Endothelial cell of umbilical vein (primary cell): ENCODE data around the gene MB21D2. TPM values are rescaled to one million over a fixed set of nuclear protein-coding genes. Genes with fewer than 3 reads are reported as not detected.
A peak's percentile ranks its signal among the peaks of the same experiment; 100 is the strongest.
"Not testable (repeated sequence)": the region's sequence is repeated elsewhere in the genome, so short reads cannot be mapped to it uniquely, and the experiment has no call there.

Source experiments
- Bru-seq: library from RNA; stranded (reverse); fragments of 400-500 nt; gene quantifications from one replicate; lab custom pipeline; 2021; lab: Mats Ljungman, UMichigan
- BruChase-seq, 2 experiments: library from RNA; stranded (reverse); fragments of 400-500 nt; gene quantifications; one replicate each; lab custom pipeline; 2021; lab: Mats Ljungman, UMichigan
- BruUV-seq: library from RNA; stranded (reverse); fragments of 400-500 nt; replicated peaks from 2 replicates; lab custom pipeline; 2021; lab: Mats Ljungman, UMichigan
- CTCF ChIA-PET: fragments of 300-600, 350-600 bp; sonication (Branson Sonifier 250); formaldehyde crosslinking; loops from one replicate; lab custom pipeline; 2021; ENCODE audit warnings: antibody characterized with exemption, inconsistent platforms; lab: Charles Lee
- POLR2A ChIA-PET: fragments of 300-600, 350-600 bp; sonication (Branson Sonifier 250); formaldehyde crosslinking; loops from one replicate; lab custom pipeline; 2021; ENCODE audit warnings: antibody characterized with exemption, inconsistent platforms; lab: Charles Lee
- DNase-seq: peaks from one replicate; pipeline ENCODE4 v3.0.0-alpha.2; 2011; ENCODE audit warnings: low read depth, low spot score
- FAIRE-seq: peaks from 2 replicates; lab custom pipeline; 2011; peaks lifted over from hg19 to GRCh38; lab: Jason Lieb, UNC
- H2AFZ ChIP-seq: 2 replicates; pipeline ENCODE4 v1.6.0; 2012; ENCODE audit warnings: low read depth, low read length, control low read depth, inconsistent platforms
- H3K27ac ChIP-seq: 2 replicates; pipeline ENCODE4 v1.5.1; 2011; ENCODE audit warnings: low read depth, mild to moderate bottlenecking, control low read depth, low read length, moderate library complexity; ENCODE audit not compliant: insufficient read depth
- H3K27me3 ChIP-seq, 2 experiments: 2 replicates each; pipeline versions ENCODE4 v1.6.0 to v1.6.1; 2011; ENCODE audit warnings: low read length in 2 of 2, mixed read lengths in 1 of 2; ENCODE audit not compliant: control insufficient read depth in 2 of 2, insufficient read depth in 2 of 2
- H3K36me3 ChIP-seq, 2 experiments: 2 replicates in 1 of 2; 3 replicates in 1 of 2; pipeline ENCODE4 v1.5.1; 2011; ENCODE audit warnings: low read length in 2 of 2, mild to moderate bottlenecking in 1 of 2, moderate library complexity in 1 of 2; ENCODE audit not compliant: control insufficient read depth in 2 of 2, insufficient read depth in 2 of 2; ENCODE audit errors: extremely low read depth in 1 of 2
- H3K4me1 ChIP-seq: 3 replicates; pipeline ENCODE4 v1.5.1; 2011; ENCODE audit warnings: mild to moderate bottlenecking, low read length; ENCODE audit not compliant: control insufficient read depth, insufficient read depth; ENCODE audit errors: extremely low read depth
- H3K4me2 ChIP-seq: 2 replicates; pipeline ENCODE4 v1.6.1; 2011; ENCODE audit warnings: low read length, control low read depth, mixed read lengths; ENCODE audit not compliant: insufficient read depth
- H3K4me3 ChIP-seq, 3 experiments: fragments of 200-600 bp in 1 of 3; sonication (generic), shearing (Covaris generic) in 1 of 3; replicated peaks in 1 of 3; 2 replicates each; pipeline ENCODE4 v1.5.1; 2011 to 2016; ENCODE audit warnings: control low read depth in 3 of 3, low read length in 3 of 3, mild to moderate bottlenecking in 2 of 3, inconsistent platforms in 1 of 3, low read depth in 1 of 3, moderate library complexity in 1 of 3; ENCODE audit not compliant: insufficient read depth in 1 of 3
- H3K79me2 ChIP-seq: 2 replicates; pipeline ENCODE4 v1.6.0; 2012; ENCODE audit warnings: low read length, inconsistent platforms; ENCODE audit not compliant: control insufficient read depth, insufficient read depth
- H3K9ac ChIP-seq: replicated peaks from 2 replicates; pipeline ENCODE3; 2011; ENCODE audit warnings: low read length, control low read depth; ENCODE audit not compliant: insufficient read depth; ENCODE audit errors: extremely low read depth
- H3K9me1 ChIP-seq: replicated peaks from 3 replicates; pipeline ENCODE4 v1.6.0; 2011; ENCODE audit warnings: mild to moderate bottlenecking, low read length; ENCODE audit not compliant: control insufficient read depth, insufficient read depth; ENCODE audit errors: extremely low read depth
- H3K9me3 ChIP-seq: replicated peaks from 2 replicates; pipeline ENCODE4 v1.5.1; 2012; ENCODE audit warnings: low read length, inconsistent platforms; ENCODE audit not compliant: control insufficient read depth, insufficient read depth
- H4K20me1 ChIP-seq: replicated peaks from 2 replicates; pipeline ENCODE3; 2011; ENCODE audit warnings: mild to moderate bottlenecking, low read length; ENCODE audit not compliant: control insufficient read depth, insufficient read depth; ENCODE audit errors: extremely low read depth
- EZH2 ChIP-seq: IDR thresholded peaks from 2 replicates; pipeline ENCODE4 v1.6.1; 2012; ENCODE audit warnings: borderline replicate concordance, low read depth, mild to moderate bottlenecking, moderate library complexity, low read length, inconsistent platforms; ENCODE audit not compliant: severe bottlenecking
- POLR2A ChIP-seq: IDR thresholded peaks from 2 replicates; pipeline ENCODE4 v1.6.1; 2012; ENCODE audit warnings: low read depth, mild to moderate bottlenecking, control low read depth, low read length
- POLR2AphosphoS5 ChIP-seq: IDR thresholded peaks from 2 replicates; pipeline ENCODE4 v1.6.1; 2012; ENCODE audit warnings: low read depth, mild to moderate bottlenecking, control low read depth, low read length, moderate library complexity; ENCODE audit not compliant: insufficient read depth
- dilution Hi-C: fragments of 300-500 bp; cut with MboI; formaldehyde crosslinking; loops from one replicate; pipeline ENCODE4 v1.15.0; 2019; ENCODE audit warnings: low sequenced_read_pairs; ENCODE audit not compliant: extremely low pct_ligation_motif_present
- intact Hi-C: fragments of 100-400 bp; cut with micrococcal nuclease; formaldehyde crosslinking; loops from one replicate; pipeline ENCODE4 v1.10.0; 2022
- long read RNA-seq: library from polyadenylated mRNA; stranded (forward); transcript quantifications from one replicate; pipeline ENCODE4 v2.0.0, GENCODE V29; 2021
- polyA minus RNA-seq, 3 experiments: library from RNA; depleted of rRNA, polyadenylated mRNA; stranded (reverse); fragments of >200 nt; gene quantifications; 1 replicate in 1 of 3; 2 replicates in 2 of 3; pipeline ENCODE4 v1.2.3, GENCODE V29; 2011
- polyA plus RNA-seq, 4 experiments: library from polyadenylated mRNA; depleted of rRNA in 3 of 4; stranded (reverse) in 3 of 4; unstranded in 1 of 4; fragments of >200 nt; gene quantifications; 2 replicates each; pipeline versions ENCODE4 v1.2.1 to v1.2.3, GENCODE V29; 2011 to 2012; ENCODE audit warnings: missing spikeins in 1 of 4
- total RNA-seq: library from RNA; stranded (reverse); gene quantifications from 2 replicates; pipeline ENCODE4 v1.2.3, GENCODE V29; 2021
- TF ChIP-seq, protein P1 (sequence below): IDR thresholded peaks from 2 replicates; pipeline ENCODE4 v1.6.1; 2011; ENCODE audit not compliant: insufficient read depth, insufficient read length

MB21D2 gene
- 7.2 and 7.4 TPM in 2 replicates for total RNA-seq
- polyA plus RNA-seq = 6.7 TPM in 2 replicates
- polyA plus RNA-seq (2011; cell fraction: cytosol; rRNA removed) = 6.0 and 6.2 TPM in 2 replicates
- polyA plus RNA-seq (2011; cell fraction: nucleus; rRNA removed) = 5.4 and 5.7 TPM in 2 replicates
- polyA plus RNA-seq (2012) = 5.0 and 7.3 TPM in 2 replicates
- polyA minus RNA-seq = 14.9 and 15.9 TPM in 2 replicates
- 2.9 TPM for polyA minus RNA-seq (2011; cell fraction: cytosol; rRNA and poly(A)+ RNA removed)
- 9.6 and 10.3 TPM in 2 replicates for polyA minus RNA-seq (2011; cell fraction: nucleus; rRNA and poly(A)+ RNA removed)
- Bru-seq, nascent RNA = percentile 77 among the genes with signal in this experiment
- percentile 63 among the genes with signal in this experiment for BruChase-seq, experiment 1, labeled RNA remaining after a 6-hour chase
- BruChase-seq, experiment 2, labeled RNA remaining after a 2-hour chase = percentile 67 among the genes with signal in this experiment
- long read RNA-seq, transcript MB21D2-201 (2 exons, 3,368 nt) = major isoform, 19 of 19 reads
- long read RNA-seq, partial matches to known transcripts = 0 of 19 reads
- long read RNA-seq, other reads (novel, unspliced or antisense) = 0 of 19 reads

DNA sequence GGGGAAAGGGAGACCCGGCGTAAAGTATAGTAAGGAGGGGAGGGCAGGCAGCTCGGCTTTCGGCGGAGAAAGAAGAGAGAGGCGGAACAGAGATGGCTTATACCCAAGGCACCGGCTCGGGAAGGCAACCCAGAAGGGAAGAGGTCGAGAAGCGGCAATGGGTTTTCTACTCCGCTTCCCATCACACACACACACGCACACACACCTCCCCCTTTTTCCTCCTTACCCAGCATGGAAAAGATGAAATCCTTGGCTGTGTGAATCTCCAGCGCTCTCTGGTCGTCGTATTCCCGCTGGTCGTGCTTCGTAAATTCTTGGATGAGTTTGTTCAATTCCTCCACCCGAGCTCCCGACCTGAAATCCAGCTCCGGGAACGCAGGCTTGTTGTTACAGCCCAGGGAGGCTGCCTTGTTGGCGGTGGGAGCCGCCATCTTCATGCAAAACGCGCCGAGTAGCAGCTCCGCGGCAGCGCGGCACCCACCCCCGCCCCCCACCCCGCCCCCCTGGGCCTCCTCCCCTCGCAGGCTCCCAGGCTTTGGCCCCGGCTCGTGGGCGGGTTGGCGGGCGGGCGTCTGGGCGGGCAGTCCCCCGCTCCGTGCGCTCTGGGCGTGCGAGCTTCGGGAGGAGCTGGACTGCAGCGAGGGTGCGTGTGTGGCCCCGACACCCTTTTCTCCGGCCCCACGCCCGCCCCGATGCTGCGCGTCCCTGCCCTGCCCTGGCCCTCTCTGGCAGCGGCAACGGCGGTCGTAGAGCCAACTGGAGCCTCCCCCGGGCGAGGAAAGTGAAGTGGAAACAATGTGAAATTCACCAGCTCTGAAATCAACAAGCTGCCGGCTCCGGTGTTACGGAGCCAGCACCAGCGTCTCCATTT lies at the start of gene MB21D2:
MB21D2 (minus strand) TSS at position 453 of the 871 bp plus-strand sequence; CDS start at position 437, 16 bp downstream.
- ChIA-PET POLR2A (interaction anchor here (0.7 to 2.0 kb wide), 6 partner anchors 29 to 96 kb away, joined by 3 to 10 read pairs (median 4); no protein-coding TSS in a partner anchor), CTCF (interaction anchor here (1.0 to 4.5 kb wide), 19 partner anchors 10 to 655 kb away, joined by 3 to 76 read pairs (median 4); no protein-coding TSS in a partner anchor)
- H4K20me1 ChIP-seq = no peaks in the 10 kb centered on the region
- H3K4me2 ChIP-seq = peak within 1 kb of the TSS; percentile 75
- peak within 1 kb of the TSS; percentile 91 for H3K9ac ChIP-seq
- H3K27ac ChIP-seq = peak within 1 kb of the TSS; percentile 80
- no peaks in the 10 kb centered on the region for H3K36me3 ChIP-seq
- DNase-seq (peak; percentile 89), FAIRE-seq (peak; percentile 85)
- TF ChIP-seq EZH2 (no peak), POLR2A (peak; percentile 66), POLR2AphosphoS5 (peak; percentile 58)
- TF ChIP-seq, protein P1, sequence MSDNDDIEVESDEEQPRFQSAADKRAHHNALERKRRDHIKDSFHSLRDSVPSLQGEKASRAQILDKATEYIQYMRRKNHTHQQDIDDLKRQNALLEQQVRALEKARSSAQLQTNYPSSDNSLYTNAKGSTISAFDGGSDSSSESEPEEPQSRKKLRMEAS = no peak
- H3K4me3 ChIP-seq = peak within 1 kb of the TSS; percentile 50 to 89 (median 60)
- dilution Hi-C loops (no loop called here), intact Hi-C loops (loop anchor here (1.0 to 5.0 kb wide), 10 partner anchors 28 to 675 kb away; partner anchors contain the start of gene OPA1)
- H3K79me2 ChIP-seq = peaks cover 16% of the 10 kb centered on the region
- H3K27me3 ChIP-seq = no peaks in the 10 kb centered on the region
- no TSS peak for BruUV-seq
- no peaks in the 10 kb centered on the region for H3K9me1 ChIP-seq
- H3K9me3 ChIP-seq = no peaks in the 10 kb centered on the region
- peak within 1 kb of the TSS; percentile 95 for H2AFZ ChIP-seq
- peaks cover 9% of the 10 kb centered on the region for H3K4me1 ChIP-seq

DNA sequence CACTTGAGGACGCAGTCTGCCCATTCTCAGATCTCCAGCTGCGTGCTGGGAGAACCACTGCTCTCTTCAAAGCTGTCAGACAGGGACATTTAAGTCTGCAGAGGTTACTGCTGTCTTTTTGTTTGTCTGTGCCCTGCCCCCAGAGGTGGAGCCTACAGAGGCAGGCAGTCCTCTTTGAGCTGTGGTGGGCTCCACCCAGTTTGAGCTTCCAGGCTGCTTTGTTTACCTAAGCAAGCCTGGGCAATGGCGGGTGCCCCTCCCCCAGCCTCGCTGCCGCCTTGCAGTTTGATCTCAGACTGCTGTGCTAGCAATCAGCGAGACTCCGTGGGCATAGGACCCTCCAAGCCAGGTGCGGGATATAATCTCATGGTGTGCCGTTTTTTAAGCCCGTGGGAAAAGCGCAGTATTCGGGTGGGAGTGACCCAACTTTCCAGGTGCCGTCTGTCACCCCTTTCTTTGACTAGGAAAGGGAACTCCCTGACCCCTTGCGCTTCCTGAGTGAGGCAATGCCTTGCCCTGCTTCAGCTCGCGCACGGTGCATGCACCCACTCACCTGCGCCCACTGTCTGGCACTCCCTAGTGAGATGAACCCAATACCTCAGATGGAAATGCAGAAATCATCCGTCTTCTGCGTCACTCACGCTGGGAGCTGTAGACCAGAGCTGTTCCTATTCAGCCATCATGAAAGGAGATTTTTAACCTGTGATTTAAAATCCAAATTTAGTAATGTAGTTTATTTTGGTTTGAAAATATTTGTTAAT lies 47.5 kb upstream of the MB21D2 start:
- H3K4me3 ChIP-seq, FAIRE-seq, H3K4me2 ChIP-seq, H3K9me3 ChIP-seq, H4K20me1 ChIP-seq, H3K9ac ChIP-seq, CTCF ChIA-PET, H3K36me3 ChIP-seq, H3K79me2 ChIP-seq, POLR2A ChIA-PET, BruUV-seq, H3K27me3 ChIP-seq, H3K9me1 ChIP-seq, intact Hi-C loops, H3K4me1 ChIP-seq, DNase-seq, H2AFZ ChIP-seq, dilution Hi-C loops, H3K27ac ChIP-seq: not testable (repeated sequence)
